ENCODE results near the gene CGB2. TPM values are rescaled to one million over a fixed set of nuclear protein-coding genes. Genes with fewer than 3 reads are reported as not detected.
"Not testable (repeated sequence)": the region's sequence is repeated elsewhere in the genome, so short reads cannot be mapped to it uniquely, and the experiment has no call there.

The CGB2 gene
- total RNA-seq, 1 donor from 2014 or later: 0.52 TPM

- not testable (repeated sequence) for H3K79me2 ChIP-seq (ENCODE audit: insufficient read depth, low read length); H3K36me3 Mint-ChIP-seq (ENCODE audit: low read depth, unreplicated experiment); H3K27me3 Mint-ChIP-seq (ENCODE audit: low read depth, unreplicated experiment); H3K4me2 ChIP-seq (ENCODE audit: low read length); H3K9me3 Mint-ChIP-seq (ENCODE audit: unreplicated experiment); H3K9ac ChIP-seq (ENCODE audit: low read length); H3K27ac ChIP-seq (ENCODE audit: low read depth, low read length); DNase-seq (ENCODE audit: low read depth); H3K27me3 ChIP-seq (ENCODE audit: insufficient read depth, low read length); H3K4me3 Mint-ChIP-seq (ENCODE audit: unreplicated experiment); H3K4me1 ChIP-seq (ENCODE audit: insufficient read depth, low read length); H3K9me3 ChIP-seq (ENCODE audit: insufficient read depth, low read depth, low read length); H3K36me3 ChIP-seq (ENCODE audit: insufficient read depth, low read length); FAIRE-seq; H3K4me3 ChIP-seq (ENCODE audit: insufficient read depth, low read depth, low read length); H2AFZ ChIP-seq (ENCODE audit: low read depth, low read length); H4K20me1 ChIP-seq (ENCODE audit: insufficient read depth, low read length)
- Mint-ChIP-seq H3K27ac (ENCODE audit: unreplicated experiment) (peak overlapping the region; percentile 54), H3K4me1 (ENCODE audit: low read depth, unreplicated experiment) (peaks cover 23% of the 10 kb centered on the region)
These were observed 6.6 kb upstream of the CGB2 start for GRCh38 chr19:49025088-49025487.

GRCh38 chr19:49025599-49025998, 6.1 kb upstream of the CGB2 start:
- not testable (repeated sequence) for H3K9ac ChIP-seq (ENCODE audit: low read length); H3K27me3 ChIP-seq (ENCODE audit: insufficient read depth, low read length); H3K36me3 Mint-ChIP-seq (ENCODE audit: low read depth, unreplicated experiment); H4K20me1 ChIP-seq (ENCODE audit: insufficient read depth, low read length); H3K79me2 ChIP-seq (ENCODE audit: insufficient read depth, low read length); FAIRE-seq; H3K4me3 ChIP-seq (ENCODE audit: insufficient read depth, low read depth, low read length); H3K9me3 ChIP-seq (ENCODE audit: insufficient read depth, low read depth, low read length); H3K36me3 ChIP-seq (ENCODE audit: insufficient read depth, low read length); H2AFZ ChIP-seq (ENCODE audit: low read depth, low read length); DNase-seq (ENCODE audit: low read depth); H3K27me3 Mint-ChIP-seq (ENCODE audit: low read depth, unreplicated experiment); H3K4me1 ChIP-seq (ENCODE audit: insufficient read depth, low read length); H3K9me3 Mint-ChIP-seq (ENCODE audit: unreplicated experiment)
- peaks cover 25% of the 10 kb centered on the region for H3K4me1 Mint-ChIP-seq (ENCODE audit: low read depth, unreplicated experiment)
- peak overlapping the region; percentile 54 for H3K4me3 Mint-ChIP-seq (ENCODE audit: unreplicated experiment)
- peak overlapping the region; percentile 41 for H3K4me2 ChIP-seq (ENCODE audit: low read length)
- H3K27ac ChIP-seq (ENCODE audit: low read depth, low read length): peak overlapping the region; percentile 33
- H3K27ac Mint-ChIP-seq (ENCODE audit: unreplicated experiment): peak overlapping the region; percentile 98

- H3K27me3 Mint-ChIP-seq (ENCODE audit: low read depth, unreplicated experiment); H3K36me3 Mint-ChIP-seq (ENCODE audit: low read depth, unreplicated experiment); H3K9me3 ChIP-seq (ENCODE audit: insufficient read depth, low read depth, low read length); H3K79me2 ChIP-seq (ENCODE audit: insufficient read depth, low read length); H3K27me3 ChIP-seq (ENCODE audit: insufficient read depth, low read length); H3K36me3 ChIP-seq (ENCODE audit: insufficient read depth, low read length); H3K9me3 Mint-ChIP-seq (ENCODE audit: unreplicated experiment); H2AFZ ChIP-seq (ENCODE audit: low read depth, low read length); H3K4me2 ChIP-seq (ENCODE audit: low read length); H4K20me1 ChIP-seq (ENCODE audit: insufficient read depth, low read length); H3K4me3 Mint-ChIP-seq (ENCODE audit: unreplicated experiment); H3K9ac ChIP-seq (ENCODE audit: low read length); FAIRE-seq; H3K4me3 ChIP-seq (ENCODE audit: insufficient read depth, low read depth, low read length); H3K27ac ChIP-seq (ENCODE audit: low read depth, low read length); DNase-seq (ENCODE audit: low read depth); H3K4me1 ChIP-seq (ENCODE audit: insufficient read depth, low read length): not testable (repeated sequence)
- H3K27ac Mint-ChIP-seq (ENCODE audit: unreplicated experiment): peak overlapping the region; percentile 98
- H3K4me1 Mint-ChIP-seq (ENCODE audit: low read depth, unreplicated experiment): peaks cover 15% of the 10 kb centered on the region
These were observed 3.0 kb upstream of the CGB2 start for GRCh38 chr19:49028686-49029085.

GRCh38 chr19:49029749-49030148, 1.9 kb upstream of the CGB2 start:
- not testable (repeated sequence) for FAIRE-seq; H3K4me1 ChIP-seq (ENCODE audit: insufficient read depth, low read length); H3K27me3 Mint-ChIP-seq (ENCODE audit: low read depth, unreplicated experiment); H3K36me3 ChIP-seq (ENCODE audit: insufficient read depth, low read length); H3K36me3 Mint-ChIP-seq (ENCODE audit: low read depth, unreplicated experiment); H3K79me2 ChIP-seq (ENCODE audit: insufficient read depth, low read length); H4K20me1 ChIP-seq (ENCODE audit: insufficient read depth, low read length); H3K4me3 ChIP-seq (ENCODE audit: insufficient read depth, low read depth, low read length); H3K27me3 ChIP-seq (ENCODE audit: insufficient read depth, low read length); H3K9ac ChIP-seq (ENCODE audit: low read length); H3K9me3 ChIP-seq (ENCODE audit: insufficient read depth, low read depth, low read length); H3K9me3 Mint-ChIP-seq (ENCODE audit: unreplicated experiment); H2AFZ ChIP-seq (ENCODE audit: low read depth, low read length)
- Histone ChIP-seq H3K4me2 (ENCODE audit: low read length) (peak overlapping the region; percentile 39), H3K27ac (ENCODE audit: low read depth, low read length) (peak overlapping the region; percentile 58)
- H3K4me1 Mint-ChIP-seq (ENCODE audit: low read depth, unreplicated experiment): peaks cover 15% of the 10 kb centered on the region
- DNase-seq (ENCODE audit: low read depth): peak; percentile 40
- H3K27ac Mint-ChIP-seq (ENCODE audit: unreplicated experiment): peak overlapping the region; percentile 98
- peak overlapping the region; percentile 57 for H3K4me3 Mint-ChIP-seq (ENCODE audit: unreplicated experiment)

GRCh38 chr19:49030323-49030722, 1.4 kb upstream of the CGB2 start:
- not testable (repeated sequence) for DNase-seq (ENCODE audit: low read depth); H3K4me1 ChIP-seq (ENCODE audit: insufficient read depth, low read length); H2AFZ ChIP-seq (ENCODE audit: low read depth, low read length); H3K4me3 ChIP-seq (ENCODE audit: insufficient read depth, low read depth, low read length); H3K9ac ChIP-seq (ENCODE audit: low read length); H3K79me2 ChIP-seq (ENCODE audit: insufficient read depth, low read length); H3K4me2 ChIP-seq (ENCODE audit: low read length); H3K9me3 Mint-ChIP-seq (ENCODE audit: unreplicated experiment); H3K27me3 ChIP-seq (ENCODE audit: insufficient read depth, low read length); H3K36me3 ChIP-seq (ENCODE audit: insufficient read depth, low read length); H3K27ac ChIP-seq (ENCODE audit: low read depth, low read length); H4K20me1 ChIP-seq (ENCODE audit: insufficient read depth, low read length); H3K27me3 Mint-ChIP-seq (ENCODE audit: low read depth, unreplicated experiment); H3K36me3 Mint-ChIP-seq (ENCODE audit: low read depth, unreplicated experiment); FAIRE-seq; H3K4me3 Mint-ChIP-seq (ENCODE audit: unreplicated experiment); H3K9me3 ChIP-seq (ENCODE audit: insufficient read depth, low read depth, low read length)
- H3K4me1 Mint-ChIP-seq (ENCODE audit: low read depth, unreplicated experiment): peaks cover 13% of the 10 kb centered on the region
- H3K27ac Mint-ChIP-seq (ENCODE audit: unreplicated experiment): peak overlapping the region; percentile 98
